ENCODE results near the gene XG.

XG gene

GRCh38 chrX:2840961-2841360 lies 89.1 kb downstream of the XG start:
- TF ChIP-seq, protein P1, sequence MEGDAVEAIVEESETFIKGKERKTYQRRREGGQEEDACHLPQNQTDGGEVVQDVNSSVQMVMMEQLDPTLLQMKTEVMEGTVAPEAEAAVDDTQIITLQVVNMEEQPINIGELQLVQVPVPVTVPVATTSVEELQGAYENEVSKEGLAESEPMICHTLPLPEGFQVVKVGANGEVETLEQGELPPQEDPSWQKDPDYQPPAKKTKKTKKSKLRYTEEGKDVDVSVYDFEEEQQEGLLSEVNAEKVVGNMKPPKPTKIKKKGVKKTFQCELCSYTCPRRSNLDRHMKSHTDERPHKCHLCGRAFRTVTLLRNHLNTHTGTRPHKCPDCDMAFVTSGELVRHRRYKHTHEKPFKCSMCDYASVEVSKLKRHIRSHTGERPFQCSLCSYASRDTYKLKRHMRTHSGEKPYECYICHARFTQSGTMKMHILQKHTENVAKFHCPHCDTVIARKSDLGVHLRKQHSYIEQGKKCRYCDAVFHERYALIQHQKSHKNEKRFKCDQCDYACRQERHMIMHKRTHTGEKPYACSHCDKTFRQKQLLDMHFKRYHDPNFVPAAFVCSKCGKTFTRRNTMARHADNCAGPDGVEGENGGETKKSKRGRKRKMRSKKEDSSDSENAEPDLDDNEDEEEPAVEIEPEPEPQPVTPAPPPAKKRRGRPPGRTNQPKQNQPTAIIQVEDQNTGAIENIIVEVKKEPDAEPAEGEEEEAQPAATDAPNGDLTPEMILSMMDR (IDR thresholded peaks at IDR 0.05; ENCODE audit: control insufficient read depth, insufficient read depth, low read depth, low read length, missing control alignments) = no peak
- H3K4me3 ChIP-seq (ENCODE audit: control insufficient read depth, low read depth, low read length) = no peak overlapping the region
- DNase-seq (ENCODE audit: low read depth) = no peak

DNA sequence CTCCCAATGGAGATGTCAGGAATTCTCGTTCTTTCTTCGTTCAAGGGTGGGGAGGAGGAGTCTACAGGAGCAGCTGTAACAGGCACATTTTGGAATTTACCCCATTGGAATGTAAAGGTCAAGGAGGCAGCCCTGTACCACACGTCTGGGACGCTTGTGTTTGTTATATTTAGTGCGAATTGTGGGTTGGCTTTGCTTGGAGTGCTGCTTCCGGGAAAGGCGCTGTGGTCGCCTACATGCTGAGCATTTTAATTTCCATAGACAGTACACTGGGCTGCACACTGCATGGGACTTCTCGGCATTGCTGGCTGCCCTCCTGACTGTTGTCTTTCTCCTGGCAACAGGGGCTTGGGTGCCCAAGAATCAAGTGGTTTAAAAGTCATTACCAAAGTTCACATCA lies 89.7 kb downstream of the XG start:
- DNase-seq (ENCODE audit: low read depth) = no peak
- H3K4me3 ChIP-seq (ENCODE audit: control insufficient read depth, low read depth, low read length) = no peak overlapping the region
- TF ChIP-seq, protein P1 (IDR thresholded peaks at IDR 0.05; ENCODE audit: control insufficient read depth, insufficient read depth, low read depth, low read length, missing control alignments) = no peak

GRCh38 chrX:2846992-2847391 lies 95.2 kb downstream of the XG start:
- H3K4me3 ChIP-seq (ENCODE audit: control insufficient read depth, low read depth, low read length) = no peak overlapping the region
- TF ChIP-seq, protein P1 (IDR thresholded peaks at IDR 0.05; ENCODE audit: control insufficient read depth, insufficient read depth, low read depth, low read length, missing control alignments) = no peak
- no peak for DNase-seq (ENCODE audit: low read depth)

DNA sequence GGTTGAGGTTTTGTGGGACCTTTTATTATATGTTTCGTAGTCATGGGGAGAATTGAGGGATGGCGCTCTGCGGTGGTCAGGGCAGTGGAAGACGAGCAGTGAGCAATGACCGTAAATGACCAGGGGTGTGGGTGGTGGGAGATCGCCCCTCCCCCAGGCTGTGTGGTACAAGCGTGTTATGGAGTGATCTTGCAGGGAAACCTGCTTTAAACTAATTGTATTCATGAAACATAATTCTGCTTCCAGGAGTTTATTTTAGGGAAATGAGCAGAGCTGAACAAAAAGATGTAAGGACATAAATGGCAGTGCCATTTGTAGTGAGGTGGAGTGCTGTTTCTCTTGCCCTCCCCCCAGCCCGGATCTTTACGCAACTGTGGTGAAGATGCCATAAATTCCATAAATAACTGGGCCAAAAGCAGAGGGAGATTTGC lies 97.0 kb downstream of the XG start:
- peak; percentile 40 for DNase-seq (ENCODE audit: low read depth)
- H3K4me3 ChIP-seq (ENCODE audit: control insufficient read depth, low read depth, low read length) = no peak overlapping the region
- TF ChIP-seq, protein P1 (IDR thresholded peaks at IDR 0.05; ENCODE audit: control insufficient read depth, insufficient read depth, low read depth, low read length, missing control alignments) = no peak

DNA sequence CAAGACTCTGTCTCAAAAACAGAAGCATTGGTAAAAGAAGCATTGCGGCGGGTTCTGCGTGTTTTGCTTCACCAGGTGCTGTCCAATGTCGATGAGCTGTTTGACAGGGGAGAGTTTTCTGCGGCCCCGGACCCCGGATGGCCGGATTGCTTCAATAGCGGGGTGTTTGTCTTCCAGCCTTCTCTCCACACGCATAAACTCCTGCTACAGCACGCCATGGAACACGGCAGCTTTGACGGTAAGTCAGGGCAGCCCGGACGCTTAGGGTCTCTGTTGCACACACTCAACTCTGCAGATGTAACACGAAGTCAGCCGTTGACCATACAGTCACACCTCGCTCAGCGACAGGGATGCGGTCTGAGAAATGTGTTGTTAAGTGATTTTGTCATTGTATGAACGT lies 103.1 kb downstream of the XG start:
- TF ChIP-seq, protein P1 (IDR thresholded peaks at IDR 0.05; ENCODE audit: control insufficient read depth, insufficient read depth, low read depth, low read length, missing control alignments) = no peak
- DNase-seq (ENCODE audit: low read depth) = no peak
- no peak overlapping the region for H3K4me3 ChIP-seq (ENCODE audit: control insufficient read depth, low read depth, low read length)

- TF ChIP-seq, protein P1 (IDR thresholded peaks at IDR 0.05; ENCODE audit: control insufficient read depth, insufficient read depth, low read depth, low read length, missing control alignments) = no peak
- H3K4me3 ChIP-seq (ENCODE audit: control insufficient read depth, low read depth, low read length) = no peak overlapping the region
- DNase-seq (ENCODE audit: low read depth) = no peak
Observed at GRCh38 chrX:2855761-2856160, 103.9 kb downstream of the XG start.

- TF ChIP-seq, protein P1 (IDR thresholded peaks at IDR 0.05; ENCODE audit: control insufficient read depth, insufficient read depth, low read depth, low read length, missing control alignments) = no peak
- H3K4me3 ChIP-seq (ENCODE audit: control insufficient read depth, low read depth, low read length) = no peak overlapping the region
- DNase-seq (ENCODE audit: low read depth) = no peak
Observed at GRCh38 chrX:2857566-2857965, 105.7 kb downstream of the XG start.

Data from AG09309 (cell line).